Measurements from ENCODE around the gene VPS37D.
"Not testable (repeated sequence)": the region's sequence is repeated elsewhere in the genome, so short reads cannot be mapped to it uniquely, and the experiment has no call there.

VPS37D gene

DNA sequence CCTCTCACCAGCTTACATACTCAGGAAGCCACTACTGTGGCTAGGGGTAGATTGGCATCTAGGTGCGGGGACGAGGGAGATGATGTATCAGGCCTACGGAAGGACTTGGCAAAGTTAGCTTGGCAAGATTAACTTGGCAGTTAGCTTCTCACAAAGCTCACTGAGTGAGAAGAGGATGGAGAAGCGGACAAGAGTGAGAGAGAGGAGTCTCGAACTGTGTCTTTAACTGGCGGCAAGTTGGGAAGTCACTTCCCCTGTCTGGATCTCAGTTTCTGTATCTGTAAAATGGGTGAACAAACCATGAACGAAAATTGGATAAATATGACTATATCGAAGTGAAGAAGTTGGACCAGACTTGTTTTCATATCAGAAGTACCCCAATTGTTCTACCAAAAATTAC, 33.8 kb upstream of the VPS37D start:
- no peak for TF ChIP-seq ZNF274 (IDR thresholded peaks at IDR 0.05; ENCODE audit: low read depth, low read length)
- no peak overlapping the region for H3K4me3 ChIP-seq (ENCODE audit: low read length)

DNA sequence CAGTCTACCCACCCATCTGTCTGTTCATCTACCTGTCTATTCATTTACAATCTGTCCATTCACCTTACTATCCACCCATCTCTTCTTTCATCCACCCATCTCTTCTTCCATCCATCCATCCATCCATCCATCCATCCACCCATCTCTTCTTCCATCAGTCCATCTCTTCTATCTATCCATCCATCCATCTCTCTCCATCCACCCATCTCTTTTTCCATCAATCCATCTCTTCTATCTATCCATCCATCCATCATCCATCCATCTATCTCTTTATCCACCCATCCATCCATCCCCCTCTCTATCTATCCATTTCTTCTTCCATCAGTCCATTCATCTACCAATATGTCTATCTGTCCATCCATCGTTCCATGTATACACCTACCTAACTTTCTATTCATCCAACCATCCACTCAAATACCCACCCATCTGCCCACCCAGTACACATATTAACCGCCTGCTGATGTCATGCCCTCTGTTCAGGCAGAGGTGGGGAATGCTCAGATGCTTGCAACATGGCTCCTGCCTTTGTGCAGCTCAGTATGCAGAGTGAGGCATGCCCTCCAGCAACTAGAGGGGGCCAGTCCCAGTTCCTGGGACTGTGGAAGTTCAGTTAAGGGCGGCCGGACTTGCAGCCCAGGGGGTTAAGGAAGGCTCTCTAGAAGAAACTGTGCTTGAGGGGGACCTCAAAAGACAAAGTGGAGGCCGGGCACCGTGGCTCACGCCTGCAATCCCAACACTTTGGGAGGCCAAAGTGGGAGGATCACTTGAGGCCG, 32.0 kb upstream of the VPS37D start:
- no peak overlapping the region for H3K4me3 ChIP-seq (ENCODE audit: low read length)
- TF ChIP-seq ZNF274 (IDR thresholded peaks at IDR 0.05; ENCODE audit: low read depth, low read length): no peak

DNA sequence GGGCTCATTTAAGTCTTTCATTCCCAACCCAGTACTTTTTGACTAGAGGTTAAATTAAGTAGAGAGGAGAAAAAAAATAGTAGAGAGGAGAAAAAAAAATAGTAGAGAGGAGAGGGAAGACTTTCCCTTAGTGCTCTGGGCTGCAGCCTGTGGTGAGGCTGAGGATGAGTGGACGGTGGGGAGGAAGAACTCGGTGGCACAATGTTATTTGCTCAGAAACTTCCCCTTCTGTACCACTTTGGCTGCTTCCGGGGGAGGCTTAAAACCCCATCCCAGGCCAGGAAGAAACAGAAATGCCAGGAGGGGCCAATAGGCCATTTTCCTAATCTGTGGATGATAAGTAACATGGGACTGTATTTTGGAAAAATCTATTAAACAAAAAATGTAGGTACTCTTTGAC, 28.7 kb upstream of the VPS37D start:
- no peak overlapping the region for H3K4me3 ChIP-seq (ENCODE audit: low read length)
- no peak for TF ChIP-seq ZNF274 (IDR thresholded peaks at IDR 0.05; ENCODE audit: low read depth, low read length)

DNA sequence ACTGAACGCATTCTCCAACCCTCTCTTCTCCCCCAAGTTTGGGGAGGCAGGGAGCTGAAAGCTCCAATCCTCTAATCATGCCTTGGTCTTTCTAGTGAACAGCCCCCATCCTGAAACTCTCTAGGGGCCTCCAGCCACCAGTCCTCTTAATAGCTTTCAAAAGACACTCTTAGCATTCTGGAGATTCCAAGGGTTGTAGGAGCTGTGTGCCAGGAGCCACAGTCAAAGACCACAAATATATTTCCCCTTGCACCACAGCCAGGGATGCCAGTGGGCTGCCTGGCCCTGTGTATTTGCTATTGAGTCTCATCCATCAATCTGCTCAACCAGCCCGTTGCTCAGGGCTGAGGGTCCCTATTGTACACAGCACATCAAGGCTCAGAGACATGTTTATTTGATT, 24.8 kb upstream of the VPS37D start:
- H3K4me3 ChIP-seq (ENCODE audit: low read length): no peak overlapping the region
- no peak for TF ChIP-seq ZNF274 (IDR thresholded peaks at IDR 0.05; ENCODE audit: low read depth, low read length)

DNA sequence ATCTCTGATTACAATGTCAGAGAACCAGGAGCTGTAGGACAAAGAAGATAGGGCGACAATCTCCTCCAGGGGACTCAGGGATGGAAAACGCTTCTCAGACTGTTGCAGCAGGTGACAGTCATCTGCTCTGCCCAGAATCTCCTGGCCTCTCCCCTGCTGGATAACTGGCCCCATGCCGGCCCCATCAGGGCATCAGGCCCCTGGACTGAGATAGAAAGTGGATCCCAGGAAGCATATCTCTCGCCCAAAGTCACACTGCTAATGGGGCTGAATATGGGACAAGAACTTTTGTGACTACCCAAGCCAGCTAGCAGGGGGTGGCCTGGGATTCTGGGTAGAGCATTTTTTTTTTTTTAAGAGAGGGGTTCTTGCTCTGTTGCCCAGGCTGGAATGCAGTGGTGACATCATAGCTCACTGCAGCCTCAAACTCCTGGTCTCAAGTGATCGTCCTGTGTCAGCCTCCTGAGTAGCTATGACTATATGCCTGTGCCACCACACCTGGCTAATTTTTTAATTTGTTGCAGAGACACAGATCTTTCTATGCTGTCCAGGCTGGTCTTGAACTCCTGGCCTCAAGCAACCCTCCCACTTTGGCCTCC, 22.8 kb upstream of the VPS37D start:
- TF ChIP-seq ZNF274 (IDR thresholded peaks at IDR 0.05; ENCODE audit: low read depth, low read length): no peak
- no peak overlapping the region for H3K4me3 ChIP-seq (ENCODE audit: low read length)

DNA sequence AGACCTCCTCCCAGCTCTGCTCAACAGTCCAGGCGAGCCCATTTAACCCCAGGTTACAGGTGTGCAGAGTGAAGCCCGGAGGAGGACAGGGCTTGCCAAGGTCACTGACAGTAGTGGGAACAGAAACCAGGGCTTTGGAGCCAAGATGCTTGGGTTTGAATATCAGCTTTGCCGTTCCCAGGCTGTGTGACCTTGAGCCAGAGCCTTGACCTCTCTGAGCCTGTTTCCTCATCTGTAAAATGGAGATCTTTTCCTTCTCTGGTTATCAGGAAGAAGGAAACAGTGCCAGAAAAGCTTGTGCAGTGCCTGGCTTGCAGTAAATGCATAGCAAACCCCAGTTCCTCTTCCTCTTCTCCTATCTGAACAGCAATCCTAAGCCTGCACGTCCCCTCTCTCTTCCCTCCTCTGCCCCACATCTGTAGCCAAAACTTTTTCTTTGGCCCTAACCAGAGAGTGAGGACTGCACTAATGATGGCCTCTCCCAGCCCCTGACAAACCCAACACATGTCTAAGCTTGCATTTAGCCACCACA, 21.9 kb upstream of the VPS37D start:
- no peak overlapping the region for H3K4me3 ChIP-seq (ENCODE audit: low read length)
- TF ChIP-seq ZNF274 (IDR thresholded peaks at IDR 0.05; ENCODE audit: low read depth, low read length): no peak

DNA sequence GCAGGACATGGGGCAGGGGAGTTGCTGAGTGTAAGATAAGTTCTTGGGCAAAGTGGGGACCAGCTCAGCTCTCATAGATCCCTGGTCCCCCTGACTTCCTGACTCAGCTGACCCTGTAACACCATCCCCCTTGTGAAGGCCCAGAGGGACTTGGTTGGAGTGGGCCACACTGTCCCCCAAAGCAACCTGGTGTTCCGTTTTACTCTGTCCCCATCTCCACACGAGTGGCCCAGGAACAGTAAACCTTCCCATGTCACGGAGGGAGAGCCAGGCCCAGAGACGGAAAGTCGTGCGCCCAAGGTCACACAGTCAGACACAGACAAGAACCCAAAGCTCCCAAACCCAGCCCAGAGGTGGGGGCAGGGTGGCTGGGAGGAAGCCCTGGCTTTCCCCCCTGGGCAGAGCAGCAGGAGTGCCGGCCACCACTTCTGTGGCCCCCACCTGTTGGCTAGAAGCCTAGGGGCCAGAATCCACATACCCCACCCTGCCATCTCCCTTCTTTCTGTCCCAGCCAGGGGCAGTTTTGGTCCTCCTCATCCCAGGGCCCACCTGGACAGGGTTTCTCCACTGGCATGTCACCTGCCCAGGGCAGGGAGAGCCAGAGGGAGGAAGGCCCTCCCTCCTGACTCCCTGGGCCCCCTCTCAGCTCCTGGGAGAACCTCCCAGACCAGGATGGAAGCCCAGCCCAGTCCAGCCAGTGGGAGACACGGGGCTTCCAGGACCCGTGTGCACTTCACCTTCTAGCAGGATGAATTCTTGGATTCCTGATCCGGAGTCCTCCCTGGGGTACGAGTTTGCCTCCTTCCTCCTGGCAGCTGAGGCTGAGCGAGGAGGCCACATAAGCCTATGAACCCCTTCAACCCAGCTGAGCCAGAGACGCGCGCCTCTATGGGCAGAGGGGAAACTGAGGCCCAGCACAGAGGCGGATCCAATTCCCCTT, 20.6 kb upstream of the VPS37D start:
- H3K4me3 ChIP-seq (ENCODE audit: low read length): no peak overlapping the region
- no peak for TF ChIP-seq ZNF274 (IDR thresholded peaks at IDR 0.05; ENCODE audit: low read depth, low read length)

DNA sequence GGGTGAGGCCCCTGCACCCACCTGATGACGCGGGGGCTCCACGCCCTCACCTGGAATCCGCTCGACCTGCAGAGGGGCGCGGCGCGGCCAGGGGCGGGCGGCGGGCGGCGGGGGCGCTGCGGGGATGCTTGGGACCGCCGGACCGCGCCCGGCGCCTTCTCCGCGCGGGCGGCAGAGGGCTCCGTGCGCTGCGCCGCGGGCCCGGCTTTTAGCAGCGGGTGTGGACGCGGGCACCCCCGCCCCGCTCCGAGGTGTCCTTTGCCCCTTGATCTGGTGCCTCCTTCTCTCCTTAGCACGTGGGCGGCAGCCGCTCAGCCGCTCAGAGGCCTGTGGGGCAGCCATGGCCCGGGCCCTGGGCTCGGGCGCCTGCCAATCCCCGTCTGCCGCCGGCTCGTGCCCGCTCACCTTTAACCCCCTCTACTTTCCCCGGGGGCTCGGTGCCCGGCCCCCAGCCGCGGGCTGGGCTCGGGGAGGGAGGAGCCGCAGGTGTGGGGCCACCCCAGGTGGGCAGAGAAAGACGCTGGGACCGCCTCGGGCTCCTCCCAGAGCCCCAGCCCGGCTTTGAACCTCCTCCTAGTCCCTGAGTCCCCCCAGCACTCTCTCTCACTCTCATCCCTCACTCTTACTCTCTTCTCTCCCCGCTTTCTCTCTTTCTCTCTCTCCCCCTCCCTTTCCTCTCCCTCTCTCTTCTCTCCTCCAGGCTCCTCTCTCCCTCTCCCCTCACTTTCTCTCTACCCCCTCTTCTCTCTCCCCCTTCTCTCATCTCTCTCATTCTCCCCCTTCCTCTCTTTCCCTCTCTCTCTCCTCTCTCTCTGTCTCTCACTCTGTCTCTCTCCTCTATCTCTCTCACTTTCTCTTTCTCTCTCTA, 19.7 kb upstream of the VPS37D start:
- no peak overlapping the region; the same call in 1 of the 2 replicates for H3K4me3 ChIP-seq (ENCODE audit: low read length)
- TF ChIP-seq ZNF274 (IDR thresholded peaks at IDR 0.05; ENCODE audit: low read depth, low read length): no peak

DNA sequence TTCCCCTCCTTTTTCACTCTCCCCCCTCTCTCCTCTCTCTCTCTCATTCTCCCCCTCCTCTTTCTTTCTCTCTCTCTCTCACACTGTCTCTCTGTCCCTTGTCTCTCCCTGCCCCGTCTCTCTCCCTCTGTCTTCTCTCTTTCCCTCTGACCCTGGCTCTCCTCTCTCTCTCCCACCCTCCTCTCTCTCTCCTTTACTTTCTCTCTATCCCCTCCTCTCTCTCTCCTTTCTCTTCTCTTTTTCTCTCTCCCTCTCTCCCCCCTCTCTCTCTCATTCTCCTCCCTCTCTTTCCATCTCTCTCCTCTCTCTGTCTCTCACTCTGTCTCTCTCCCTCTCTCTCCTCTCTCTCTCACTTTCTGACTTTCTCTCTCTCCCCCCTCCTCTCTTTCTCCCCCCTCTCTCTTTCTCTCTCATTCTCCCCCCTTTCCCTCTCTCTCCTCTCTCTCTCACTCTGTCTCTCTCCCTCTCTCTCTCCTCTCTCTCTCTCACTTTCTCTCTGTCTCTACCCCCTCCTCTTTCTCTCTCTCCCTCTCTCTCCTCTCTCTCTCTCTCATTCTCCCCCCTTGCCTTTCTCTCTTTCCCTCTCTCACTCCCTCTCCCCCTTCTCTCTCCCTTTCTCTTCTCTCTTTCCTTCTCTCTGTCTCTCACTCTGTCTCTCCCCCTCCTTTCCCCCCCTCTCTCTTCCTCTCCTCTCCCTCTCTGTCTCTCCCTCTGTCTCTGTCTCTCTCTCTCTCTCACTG, 18.9 kb upstream of the VPS37D start:
- H3K4me3 ChIP-seq (ENCODE audit: low read length): no peak overlapping the region
- no peak for TF ChIP-seq ZNF274 (IDR thresholded peaks at IDR 0.05; ENCODE audit: low read depth, low read length)

DNA sequence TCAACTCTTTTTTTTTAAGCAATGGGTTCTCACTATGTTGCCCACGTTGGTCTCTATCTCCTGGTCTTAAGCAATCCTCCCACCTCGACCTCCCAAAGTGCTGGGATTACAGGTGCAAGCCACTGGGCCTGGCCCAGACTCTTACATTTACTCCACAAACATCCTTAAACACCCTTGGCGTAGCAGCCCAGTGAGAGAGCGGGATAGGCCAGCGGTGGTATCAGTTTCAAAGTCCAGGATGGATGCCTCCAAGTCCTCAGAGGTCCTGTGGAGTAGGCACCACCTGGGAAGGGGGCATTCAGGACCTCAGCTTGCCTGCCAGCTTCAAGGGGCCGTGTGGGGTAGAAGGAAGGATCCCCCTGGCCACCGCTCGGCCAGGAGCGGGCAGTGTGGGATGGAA, 18.1 kb upstream of the VPS37D start:
- no peak overlapping the region for H3K4me3 ChIP-seq (ENCODE audit: low read length)
- TF ChIP-seq ZNF274 (IDR thresholded peaks at IDR 0.05; ENCODE audit: low read depth, low read length): no peak

DNA sequence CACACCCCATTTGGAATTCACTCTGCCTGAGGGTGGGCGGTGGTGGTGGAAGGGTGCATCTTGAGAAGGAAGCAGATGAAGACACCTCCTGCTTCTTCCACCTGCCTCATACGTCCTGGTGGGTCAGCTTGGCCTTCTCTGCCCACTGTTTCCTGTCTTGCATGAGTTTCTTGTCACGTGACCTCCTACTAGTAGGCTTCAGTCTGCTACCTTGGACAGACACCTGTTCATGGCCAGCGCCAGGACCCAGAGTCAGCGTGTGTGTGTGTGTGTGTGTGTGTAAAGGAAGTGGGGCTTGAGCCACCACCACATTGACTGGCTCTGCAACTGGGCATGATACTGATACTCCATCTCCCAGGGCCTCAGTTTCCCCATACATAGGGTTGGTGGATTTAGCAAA, 17.1 kb upstream of the VPS37D start:
- no peak overlapping the region for H3K4me3 ChIP-seq (ENCODE audit: low read length)
- no peak for TF ChIP-seq ZNF274 (IDR thresholded peaks at IDR 0.05; ENCODE audit: low read depth, low read length)

DNA sequence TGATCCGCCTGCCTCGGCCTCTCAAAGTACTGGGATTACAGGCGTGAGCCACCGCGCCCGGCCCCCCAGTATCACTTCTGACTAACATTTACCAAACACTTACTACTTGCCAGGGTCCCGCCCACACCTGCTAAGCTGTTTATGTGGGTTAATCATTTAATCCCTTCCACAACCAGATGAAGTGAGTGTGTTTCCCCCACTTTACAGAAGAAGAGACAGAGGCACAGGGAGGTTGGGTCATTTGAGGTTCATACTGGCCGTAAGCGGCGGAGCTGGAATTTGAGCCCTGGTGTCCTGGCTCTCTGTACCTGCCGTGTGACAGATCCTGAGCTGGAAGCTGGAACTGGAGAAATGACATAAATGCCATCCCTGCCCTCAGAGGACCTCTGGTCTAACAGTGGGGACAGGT, 15.1 kb upstream of the VPS37D start:
- no peak for TF ChIP-seq ZNF274 (IDR thresholded peaks at IDR 0.05; ENCODE audit: low read depth, low read length)

DNA sequence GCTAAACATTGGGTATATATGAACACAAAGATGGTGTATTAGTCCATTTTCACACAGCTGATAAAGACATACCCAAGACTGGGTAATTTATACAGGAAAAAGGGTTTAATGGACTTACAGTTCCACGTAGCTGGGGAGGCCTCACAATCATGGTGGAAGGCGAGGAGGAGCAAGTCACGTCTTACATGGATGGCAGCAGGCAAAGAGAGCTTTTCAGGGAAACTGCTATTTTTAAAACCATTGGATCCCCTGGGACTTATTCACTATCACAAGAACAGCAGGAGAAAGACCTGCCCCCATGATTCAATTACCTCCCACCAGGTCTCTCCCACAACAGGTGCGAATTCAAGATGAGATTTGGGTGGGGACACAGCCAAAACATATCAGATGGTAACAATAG, 12.3 kb upstream of the VPS37D start:
- H3K4me3 ChIP-seq (ENCODE audit: low read length): not testable (repeated sequence)

More for the DNA sequence above, 15.1 kb upstream of the VPS37D start:
- no peak overlapping the region for H3K4me3 ChIP-seq (ENCODE audit: low read length)
